IPS-NIHi11 (cell line): ENCODE data around the gene POLN.

Source experiments
- DNase-seq: peaks from one replicate; pipeline ENCODE4 v3.0.0; 2012; ENCODE audit warnings: mixed read lengths, low spot score

Gene POLN

GRCh38 chr4:2241410-2242353 lies at the start of gene POLN, which contains the start of gene HAUS3:
TSS of gene POLN (minus strand) at chr4:2242121. CDS start at chr4:2229231, 12,890 bp downstream.
TSS of gene HAUS3 (minus strand) at chr4:2242121. CDS start at chr4:2240946, 1,175 bp downstream.
- DNase-seq, result peak; percentile 99

GRCh38 chr4:2290974-2291704 lies 49.2 kb upstream of the POLN start:
- peak; percentile 14 for DNase-seq

GRCh38 chr4:2290488-2290887 lies 48.6 kb upstream of the POLN start:
- DNase-seq, result no peak

GRCh38 chr4:2289955-2290333 lies 48.0 kb upstream of the POLN start:
- DNase-seq, result no peak

DNA sequence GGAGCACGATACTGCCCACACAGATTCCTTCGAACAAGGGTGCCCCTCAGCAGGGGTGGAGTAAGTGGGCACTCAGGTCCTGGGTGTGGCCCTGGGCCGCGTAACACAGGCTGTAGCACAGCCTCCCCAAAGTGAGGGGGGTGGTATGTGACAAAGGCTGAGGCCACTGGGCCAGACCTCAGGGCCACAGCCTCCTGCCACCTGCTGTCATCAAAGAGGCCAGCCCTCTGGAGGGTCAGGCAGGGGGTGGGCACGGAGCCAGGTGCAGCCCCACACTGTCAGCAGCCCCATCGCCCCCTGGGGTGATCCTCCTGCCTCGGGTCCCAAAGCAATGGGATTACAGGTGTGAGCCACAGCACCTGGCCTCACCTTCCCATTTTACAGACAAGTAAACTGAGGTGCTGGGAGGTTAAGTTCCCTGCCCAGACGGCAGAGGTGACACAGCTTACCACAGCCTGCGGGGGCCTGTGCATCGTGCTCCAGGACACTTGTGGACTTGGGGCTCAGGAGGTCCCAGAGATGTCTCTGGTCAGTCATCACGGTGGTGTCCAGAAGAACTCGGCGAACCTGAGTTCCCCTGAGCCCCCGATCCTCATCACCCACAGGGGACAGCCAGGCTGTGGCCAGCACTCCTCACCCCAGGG lies 47.5 kb upstream of the POLN start:
- no peak for DNase-seq

DNA sequence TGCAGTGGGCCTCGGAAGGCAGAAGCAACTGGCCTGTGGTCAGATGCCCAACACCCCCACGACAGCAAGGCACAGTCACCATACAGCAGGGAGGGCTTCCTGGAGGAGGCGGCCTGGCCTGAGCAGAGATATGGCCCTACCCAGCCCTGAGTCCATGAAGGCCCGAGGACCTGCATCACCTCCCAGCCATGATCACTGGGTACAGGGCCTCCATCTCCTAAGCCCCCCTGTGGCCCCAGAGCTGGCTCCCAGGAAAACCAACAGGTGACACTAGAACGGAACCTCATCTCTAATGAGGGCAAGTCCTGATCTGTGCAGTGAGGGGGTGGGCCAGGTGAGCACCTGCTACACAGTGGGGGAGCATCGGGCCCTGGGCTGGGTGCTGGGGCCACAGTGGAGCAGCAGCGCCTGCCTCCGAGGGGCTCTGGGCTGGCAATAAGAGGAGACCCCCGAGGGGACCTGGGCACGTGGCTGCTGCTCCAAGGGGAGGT lies 46.2 kb upstream of the POLN start:
- DNase-seq, result no peak

DNA sequence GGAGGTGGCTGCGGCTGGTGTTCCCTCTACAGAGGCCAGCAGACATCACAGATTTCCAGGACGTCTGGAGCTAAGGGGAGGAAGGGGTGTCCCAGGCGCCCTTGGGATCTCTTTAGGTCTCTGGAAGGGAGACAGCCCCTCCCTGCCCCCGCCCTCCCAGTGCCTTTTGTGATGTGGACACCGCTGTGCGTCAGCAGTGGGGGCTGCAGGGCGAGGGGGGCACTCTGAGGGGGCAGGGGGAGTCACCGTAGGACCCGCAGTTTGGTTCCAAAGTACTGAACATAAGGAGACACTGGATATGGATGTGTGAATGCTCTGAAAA lies 45.6 kb upstream of the POLN start:
- no peak for DNase-seq

DNA sequence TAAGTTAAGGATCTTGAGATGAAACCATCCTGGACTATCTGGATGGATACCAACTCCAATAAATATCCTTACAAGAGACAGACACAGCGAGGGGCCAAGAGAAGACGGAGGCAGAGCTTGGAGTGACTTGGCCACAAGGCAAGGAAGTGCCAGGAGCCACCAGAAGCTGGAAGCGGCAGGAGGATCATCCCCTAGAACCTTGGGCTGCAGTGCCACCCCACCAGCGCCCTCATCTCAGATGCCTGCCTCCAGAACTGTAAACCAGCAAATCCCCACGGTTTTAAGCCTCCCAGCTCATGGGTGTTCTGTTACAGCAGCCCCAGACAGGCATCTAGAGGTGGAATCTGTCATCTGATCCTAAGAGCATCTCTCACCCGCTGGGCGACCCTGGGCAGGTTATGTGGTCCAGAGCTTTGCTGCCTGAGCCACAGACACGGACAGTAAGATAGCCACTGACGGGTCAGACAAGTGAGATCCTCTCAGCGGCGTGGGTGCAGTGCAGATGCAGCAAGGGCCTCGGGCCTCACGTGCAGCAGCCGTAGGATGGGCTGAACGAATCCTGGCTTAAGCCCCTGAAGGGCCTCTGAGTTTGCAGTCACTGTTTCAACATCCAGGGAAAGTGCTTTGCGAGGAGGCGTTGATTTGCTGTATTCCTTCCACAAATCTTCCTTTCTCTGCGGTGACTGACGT lies 45.1 kb upstream of the POLN start:
- DNase-seq, result no peak

DNA sequence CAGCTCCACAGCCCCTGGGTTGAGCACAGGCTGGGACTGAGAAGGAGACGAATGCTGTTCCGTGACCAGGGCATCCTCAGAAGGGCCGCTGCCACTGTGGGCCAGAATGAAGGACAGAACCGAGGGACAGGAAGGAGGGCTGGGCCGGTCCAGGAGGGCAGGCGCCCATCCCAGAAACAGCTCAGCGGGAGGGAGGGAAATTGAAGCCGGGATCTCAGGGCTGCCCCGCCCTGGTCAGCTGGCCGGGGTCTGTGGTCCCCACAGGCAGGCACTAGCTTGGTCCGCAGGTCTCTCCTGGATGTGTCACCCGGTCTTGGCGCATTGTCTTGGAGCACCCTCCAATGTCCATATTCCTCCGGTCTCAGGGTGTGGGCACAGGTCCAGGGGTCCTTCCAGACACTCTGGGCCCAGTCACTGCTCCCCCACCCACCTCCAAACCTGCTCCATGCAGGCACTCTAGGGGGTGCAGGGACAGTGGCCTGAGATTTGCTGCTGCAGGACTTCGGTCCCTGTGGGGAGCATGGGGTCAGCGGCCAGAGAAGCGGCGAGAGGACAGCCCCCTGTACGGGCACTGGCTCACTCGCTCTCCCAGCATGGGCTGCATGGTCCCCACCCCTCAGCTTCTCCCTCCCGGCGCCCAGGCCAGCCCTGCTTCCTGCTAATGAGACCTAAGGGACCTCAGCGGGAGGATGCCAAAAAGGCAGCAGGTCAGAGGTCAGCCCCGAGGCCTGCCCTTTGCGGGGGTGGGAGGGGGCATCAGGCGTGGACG lies 43.9 kb upstream of the POLN start:
- no peak for DNase-seq

DNA sequence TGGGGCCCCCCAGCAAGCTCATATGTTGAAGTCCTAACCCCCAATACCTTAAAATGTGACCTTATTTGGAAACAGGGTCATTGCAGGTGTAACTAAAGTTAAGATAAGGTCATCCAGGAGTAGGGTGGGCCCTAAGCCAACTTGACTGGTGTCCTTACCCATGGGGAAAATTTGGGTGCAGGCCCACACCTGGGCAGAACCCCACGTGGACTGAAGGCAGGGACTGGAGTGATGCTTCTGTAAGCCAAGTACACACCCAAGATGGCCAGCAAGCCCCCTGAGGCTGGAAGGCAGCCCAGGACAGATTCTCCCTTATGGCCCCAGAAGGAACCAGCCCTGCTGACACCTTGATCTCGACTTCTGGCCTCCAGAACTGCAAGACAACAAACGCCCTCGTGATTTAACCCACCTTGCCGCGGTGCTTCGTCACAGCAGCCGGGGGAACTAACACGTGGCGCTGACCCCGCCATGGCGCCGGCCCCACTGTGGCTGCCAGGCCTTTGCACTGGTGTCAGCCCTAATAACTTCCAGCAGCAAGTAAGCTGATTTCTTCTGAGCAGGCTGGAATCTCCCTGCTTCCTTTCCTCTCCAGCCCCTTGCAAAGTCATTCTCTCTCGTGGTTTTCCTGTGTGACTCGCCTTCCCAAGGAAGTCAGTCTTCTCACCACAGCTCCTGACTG lies 43.2 kb upstream of the POLN start:
- no peak for DNase-seq

DNA sequence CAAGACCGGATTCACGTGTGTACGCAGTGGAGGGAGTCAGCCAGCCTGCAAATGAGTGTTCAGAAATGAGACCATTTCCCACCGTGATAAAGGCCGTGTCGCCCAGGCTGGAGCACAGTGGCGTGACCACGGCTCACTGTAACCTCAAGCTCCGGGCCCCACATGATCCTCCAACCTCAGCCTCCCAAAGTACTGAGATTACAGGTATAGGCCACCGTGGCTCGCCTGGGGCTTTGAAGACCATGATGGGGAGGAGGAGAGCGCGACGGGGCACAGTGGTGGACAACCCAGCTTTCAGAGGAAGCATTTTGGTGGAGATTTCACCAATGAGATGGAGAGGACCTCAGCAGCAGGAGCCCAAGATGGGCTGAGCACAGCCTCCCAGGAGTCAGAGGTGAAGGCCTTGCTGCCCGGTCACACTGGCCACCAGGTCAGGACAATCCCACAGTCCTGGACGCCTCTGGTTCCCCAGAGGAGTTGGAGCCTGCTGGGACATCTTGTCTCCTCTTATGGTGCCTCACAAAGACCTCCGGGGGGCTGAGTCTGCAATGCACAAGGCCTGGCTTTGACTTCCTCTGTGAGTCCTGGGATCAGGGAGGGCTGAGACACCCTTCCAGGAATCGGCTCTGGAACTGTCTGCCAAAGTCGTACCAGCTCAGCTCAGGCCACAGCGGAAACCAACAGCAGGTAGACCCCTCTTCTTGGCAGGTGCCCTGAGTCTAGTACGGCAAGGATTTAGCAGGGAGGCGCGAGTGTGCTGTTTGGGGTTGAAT lies 42.4 kb upstream of the POLN start:
- no peak for DNase-seq

GRCh38 chr4:2283199-2283711 lies 41.3 kb upstream of the POLN start:
- no peak for DNase-seq

GRCh38 chr4:2281575-2282343 lies 39.8 kb upstream of the POLN start:
- DNase-seq, result no peak

GRCh38 chr4:2280531-2281300 lies 38.8 kb upstream of the POLN start:
- DNase-seq, result no peak

GRCh38 chr4:2277956-2278355 lies 36.0 kb upstream of the POLN start:
- no peak for DNase-seq

GRCh38 chr4:2276581-2277325 lies 34.8 kb upstream of the POLN start:
- DNase-seq, result no peak

DNA sequence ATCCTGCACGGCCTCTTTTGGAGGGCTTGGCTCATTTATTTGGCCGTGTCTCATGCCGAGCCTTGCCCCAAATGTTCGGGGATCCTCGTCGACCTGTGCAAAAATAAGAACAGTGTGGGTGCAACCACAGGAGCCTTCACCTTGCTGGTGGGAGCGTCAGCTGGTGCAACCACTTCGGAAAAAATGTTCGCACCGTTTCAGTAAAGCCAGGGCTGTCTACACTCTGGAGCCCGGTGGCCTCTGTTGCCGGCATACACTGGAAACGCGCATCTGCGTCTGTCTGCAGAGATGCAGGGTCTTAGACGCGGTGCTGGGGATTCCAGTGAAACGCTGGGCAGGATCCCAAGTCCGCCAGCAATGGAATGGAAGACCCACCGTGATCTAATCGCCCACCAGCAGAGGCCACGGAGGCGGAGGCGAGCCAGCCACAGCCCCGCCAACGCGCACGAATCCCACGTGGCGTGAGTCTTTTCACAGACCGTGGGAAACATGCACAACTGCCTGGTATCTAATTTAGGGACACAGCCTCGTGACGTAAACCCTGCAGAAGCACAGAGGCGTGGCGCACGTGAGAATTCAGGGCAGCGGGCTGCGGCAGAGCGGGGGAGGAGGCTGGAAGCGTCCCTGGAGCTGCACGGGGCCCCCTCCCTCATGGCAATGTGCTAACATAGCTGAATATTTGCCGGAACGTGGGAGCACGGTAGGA lies 33.8 kb upstream of the POLN start:
- DNase-seq, result no peak
